Astrocyte (in vitro differentiated cells and primary cell): ENCODE measurements around the gene GDF2. TPM values are rescaled to one million over a fixed set of nuclear protein-coding genes. Genes with fewer than 3 reads are reported as not detected.

Source experiments
- DNase-seq: peaks from one replicate; pipeline ENCODE4 v3.0.0-alpha.2; 2010; ENCODE audit warnings: low read depth
- FAIRE-seq: peaks from 2 replicates; lab custom pipeline; 2011; peaks lifted over from hg19 to GRCh38; lab: Jason Lieb, UNC
- H2AFZ ChIP-seq: 2 replicates; pipeline ENCODE4 v1.6.0; 2012; ENCODE audit warnings: low read depth, low read length, inconsistent platforms
- H3K27ac ChIP-seq: 2 replicates; pipeline ENCODE4 v1.5.1; 2011; ENCODE audit warnings: low read depth, low read length, inconsistent platforms
- H3K27me3 ChIP-seq: 2 replicates; pipeline ENCODE4 v1.6.0; 2011; ENCODE audit warnings: low read length, inconsistent platforms; ENCODE audit not compliant: insufficient read depth
- H3K36me3 ChIP-seq: 2 replicates; pipeline ENCODE4 v1.5.1; 2011; ENCODE audit warnings: low read length, inconsistent platforms; ENCODE audit not compliant: insufficient read depth
- H3K4me1 ChIP-seq: 2 replicates; pipeline ENCODE4 v1.5.1; 2011; ENCODE audit warnings: low read length, inconsistent platforms; ENCODE audit not compliant: insufficient read depth
- H3K4me2 ChIP-seq: 2 replicates; pipeline ENCODE4 v1.6.0; 2012; ENCODE audit warnings: low read length, inconsistent platforms
- H3K4me3 ChIP-seq: 2 replicates; pipeline ENCODE4 v1.5.1; 2011; ENCODE audit warnings: low read depth, mild to moderate bottlenecking, low read length, inconsistent platforms; ENCODE audit not compliant: insufficient read depth
- H3K79me2 ChIP-seq: 2 replicates; pipeline ENCODE4 v1.6.0; 2012; ENCODE audit warnings: mild to moderate bottlenecking, low read length, inconsistent platforms; ENCODE audit not compliant: insufficient read depth
- H3K9ac ChIP-seq: 2 replicates; pipeline ENCODE4 v1.6.0; 2012; ENCODE audit warnings: mild to moderate bottlenecking, low read length, inconsistent platforms
- H3K9me3 ChIP-seq: 2 replicates; pipeline ENCODE4 v1.5.1; 2012; ENCODE audit warnings: low read depth, mild to moderate bottlenecking, low read length, inconsistent platforms; ENCODE audit not compliant: insufficient read depth
- H4K20me1 ChIP-seq: 2 replicates; pipeline ENCODE4 v1.6.0; 2012; ENCODE audit warnings: low read length, inconsistent platforms; ENCODE audit not compliant: insufficient read depth
- H3K27ac Mint-ChIP-seq: one replicate; pipeline ENCODE4 v1.8.0; 2021; ENCODE audit warnings: mild to moderate bottlenecking, mixed read lengths; ENCODE audit not compliant: unreplicated experiment
- H3K27me3 Mint-ChIP-seq: one replicate; pipeline ENCODE4 v1.8.0; 2021; ENCODE audit warnings: low read depth, mixed read lengths; ENCODE audit not compliant: unreplicated experiment
- H3K36me3 Mint-ChIP-seq: one replicate; pipeline ENCODE4 v1.8.0; 2021; ENCODE audit warnings: low read depth, mixed read lengths; ENCODE audit not compliant: unreplicated experiment
- H3K4me1 Mint-ChIP-seq: one replicate; pipeline ENCODE4 v1.8.0; 2021; ENCODE audit warnings: low read depth, mixed read lengths; ENCODE audit not compliant: unreplicated experiment
- H3K4me3 Mint-ChIP-seq: one replicate; pipeline ENCODE4 v1.8.0; 2021; ENCODE audit warnings: mild to moderate bottlenecking, moderate library complexity, mixed read lengths; ENCODE audit not compliant: unreplicated experiment
- H3K9me3 Mint-ChIP-seq: one replicate; pipeline ENCODE4 v1.8.0; 2021; ENCODE audit warnings: mild to moderate bottlenecking, mixed read lengths; ENCODE audit not compliant: unreplicated experiment
- EZH2 ChIP-seq: IDR thresholded peaks from 2 replicates; pipeline ENCODE4 v1.6.1; 2012; ENCODE audit warnings: mild to moderate bottlenecking, low read length, inconsistent platforms; ENCODE audit not compliant: insufficient read depth
- total RNA-seq: library from RNA; stranded (reverse); gene quantifications from 2 replicates; pipeline ENCODE4 v1.2.1, GENCODE V29; 2021
- TF ChIP-seq, protein P1 (sequence below): IDR thresholded peaks from 2 replicates; pipeline ENCODE4 v1.5.1; 2011; ENCODE audit warnings: low read depth, mild to moderate bottlenecking, inconsistent platforms, low read length, moderate library complexity; ENCODE audit not compliant: insufficient read depth

The GDF2 gene
- total RNA-seq, 1 donor from 2014 or later, result not detected

DNA sequence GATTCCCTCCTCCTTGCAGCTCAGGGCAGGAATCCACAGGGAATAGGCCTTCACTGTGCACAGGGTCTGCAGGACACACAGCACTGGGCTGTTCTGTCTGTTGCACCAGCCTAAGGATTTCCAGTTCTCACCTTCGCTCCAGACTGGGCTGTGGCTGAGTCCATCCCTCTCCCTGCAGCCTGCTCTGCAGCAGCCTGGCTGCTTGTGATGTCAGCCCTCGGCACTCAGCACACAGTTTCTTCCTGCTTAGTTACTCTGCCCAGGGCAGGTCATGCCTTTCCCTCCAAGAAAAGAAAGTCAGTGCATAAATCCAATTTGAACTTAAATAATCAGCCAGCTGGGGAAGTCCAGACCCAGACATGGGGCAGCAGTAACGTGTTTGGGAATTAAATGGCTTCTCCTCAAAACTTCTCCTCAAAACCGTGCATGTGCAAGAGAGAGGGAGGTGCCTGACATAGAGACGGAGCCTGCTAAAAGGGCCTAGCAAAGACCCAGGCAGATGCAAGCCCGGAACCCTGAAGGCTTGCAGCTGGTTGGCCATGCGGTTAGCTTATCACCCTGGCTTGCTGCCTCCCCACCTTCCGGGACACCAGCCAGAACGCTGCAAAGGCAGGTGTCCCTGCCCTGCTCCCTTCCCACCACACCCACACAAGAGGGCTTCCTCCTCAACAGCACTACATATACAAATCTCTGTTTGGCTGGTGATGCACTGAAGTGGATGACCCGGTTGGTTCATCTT is 10.9 kb upstream of the GDF2 start:
- no peaks in the 10 kb centered on the region for H3K9me3 Mint-ChIP-seq

GRCh38 chr10:47311932-47312662 is 10.2 kb upstream of the GDF2 start:
- no peak for FAIRE-seq
- no peaks in the 10 kb centered on the region for H3K79me2 ChIP-seq
- H3K27me3 Mint-ChIP-seq, result peaks cover 48% of the 10 kb centered on the region
- no peaks in the 10 kb centered on the region for H3K9me3 ChIP-seq
- H3K4me1 Mint-ChIP-seq, result peaks cover 5% of the 10 kb centered on the region
- no peak overlapping the region for H3K4me2 ChIP-seq
- H4K20me1 ChIP-seq, result no peaks in the 10 kb centered on the region
- H3K9me3 Mint-ChIP-seq, result no peaks in the 10 kb centered on the region
- H3K27ac ChIP-seq, result no peak overlapping the region
- no peak overlapping the region for H3K27ac Mint-ChIP-seq
- H2AFZ ChIP-seq, result peak overlapping the region; percentile 39
- H3K4me3 Mint-ChIP-seq, result no peak overlapping the region
- H3K4me1 ChIP-seq, result no peaks in the 10 kb centered on the region
- peaks cover 5% of the 10 kb centered on the region for H3K27me3 ChIP-seq
- no peaks in the 10 kb centered on the region for H3K36me3 Mint-ChIP-seq
- no peak overlapping the region for H3K9ac ChIP-seq
- H3K36me3 ChIP-seq, result no peaks in the 10 kb centered on the region
- no peak overlapping the region for H3K4me3 ChIP-seq
- DNase-seq, result peak; percentile 18
- TF ChIP-seq EZH2, result no peak
- TF ChIP-seq, protein P1, sequence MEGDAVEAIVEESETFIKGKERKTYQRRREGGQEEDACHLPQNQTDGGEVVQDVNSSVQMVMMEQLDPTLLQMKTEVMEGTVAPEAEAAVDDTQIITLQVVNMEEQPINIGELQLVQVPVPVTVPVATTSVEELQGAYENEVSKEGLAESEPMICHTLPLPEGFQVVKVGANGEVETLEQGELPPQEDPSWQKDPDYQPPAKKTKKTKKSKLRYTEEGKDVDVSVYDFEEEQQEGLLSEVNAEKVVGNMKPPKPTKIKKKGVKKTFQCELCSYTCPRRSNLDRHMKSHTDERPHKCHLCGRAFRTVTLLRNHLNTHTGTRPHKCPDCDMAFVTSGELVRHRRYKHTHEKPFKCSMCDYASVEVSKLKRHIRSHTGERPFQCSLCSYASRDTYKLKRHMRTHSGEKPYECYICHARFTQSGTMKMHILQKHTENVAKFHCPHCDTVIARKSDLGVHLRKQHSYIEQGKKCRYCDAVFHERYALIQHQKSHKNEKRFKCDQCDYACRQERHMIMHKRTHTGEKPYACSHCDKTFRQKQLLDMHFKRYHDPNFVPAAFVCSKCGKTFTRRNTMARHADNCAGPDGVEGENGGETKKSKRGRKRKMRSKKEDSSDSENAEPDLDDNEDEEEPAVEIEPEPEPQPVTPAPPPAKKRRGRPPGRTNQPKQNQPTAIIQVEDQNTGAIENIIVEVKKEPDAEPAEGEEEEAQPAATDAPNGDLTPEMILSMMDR, result peak; percentile 71

More for the DNA sequence above, 10.9 kb upstream of the GDF2 start:
- Histone ChIP-seq H3K9ac (no peak overlapping the region), H3K27me3 (peaks cover 5% of the 10 kb centered on the region), H2AFZ (no peak overlapping the region), H3K4me1 (no peaks in the 10 kb centered on the region), H3K27ac (no peak overlapping the region), H3K79me2 (no peaks in the 10 kb centered on the region), H3K4me2 (no peak overlapping the region), H3K4me3 (no peak overlapping the region), H3K9me3 (no peaks in the 10 kb centered on the region), H4K20me1 (no peaks in the 10 kb centered on the region), H3K36me3 (no peaks in the 10 kb centered on the region)
- FAIRE-seq (no peak), DNase-seq (no peak)
- no peak overlapping the region for H3K27ac Mint-ChIP-seq
- H3K4me3 Mint-ChIP-seq, result no peak overlapping the region
- H3K36me3 Mint-ChIP-seq, result no peaks in the 10 kb centered on the region
- H3K4me1 Mint-ChIP-seq, result peaks cover 5% of the 10 kb centered on the region
- TF ChIP-seq, protein P1, result no peak
- no peak for TF ChIP-seq EZH2
- H3K27me3 Mint-ChIP-seq, result peaks cover 53% of the 10 kb centered on the region
